HG03039 (cell line): ENCODE results near the gene PCDHB6.
"Not testable (repeated sequence)": the region's sequence is repeated elsewhere in the genome, so short reads cannot be mapped to it uniquely, and the experiment has no call there.

ENCODE experiments used
- ATAC-seq: cut with Tn5 transposase; IDR thresholded peaks from one replicate; pipeline ENCODE4 v1.9.1; 2021; ENCODE audit warnings: mild to moderate bottlenecking, moderate library complexity; ENCODE audit not compliant: unreplicated experiment

Gene PCDHB6

GRCh38 chr5:141149812-141150211, at the start of gene PCDHB6:
PCDHB6 (plus strand) TSS chr5:141150057; CDS start chr5:141150258, 201 bp downstream.
- ATAC-seq, result no peak

- ATAC-seq, result no peak
Measured at GRCh38 chr5:141100243-141100805, 49.5 kb upstream of the PCDHB6 start, which contains the start of gene PCDHB3. PCDHB3 (plus strand) TSS chr5:141100473; CDS start chr5:141100650, 177 bp downstream.

- no peak for ATAC-seq
Measured at GRCh38 chr5:141101059-141101458, 48.8 kb upstream of the PCDHB6 start.

- ATAC-seq, result not testable (repeated sequence)
Measured at GRCh38 chr5:141102070-141102469, 47.8 kb upstream of the PCDHB6 start.

GRCh38 chr5:141102471-141102870, 47.4 kb upstream of the PCDHB6 start:
- ATAC-seq, result not testable (repeated sequence)

GRCh38 chr5:141105350-141105749, 44.5 kb upstream of the PCDHB6 start:
- ATAC-seq, result no peak

GRCh38 chr5:141119250-141119649, 30.6 kb upstream of the PCDHB6 start:
- no peak for ATAC-seq

- ATAC-seq, result no peak
Measured at GRCh38 chr5:141121563-141121962, 28.3 kb upstream of the PCDHB6 start, which contains the start of gene PCDHB4. PCDHB4 (plus strand) TSS chr5:141121818; CDS start chr5:141121999, 181 bp downstream.

- ATAC-seq, result no peak
Measured at GRCh38 chr5:141121985-141122384, 27.9 kb upstream of the PCDHB6 start.

- not testable (repeated sequence) for ATAC-seq
Measured at GRCh38 chr5:141123396-141124135, 26.3 kb upstream of the PCDHB6 start.

GRCh38 chr5:141127305-141127704, 22.6 kb upstream of the PCDHB6 start:
- ATAC-seq, result no peak

GRCh38 chr5:141135030-141135717, 14.7 kb upstream of the PCDHB6 start, which contains the start of gene PCDHB5:
PCDHB5 (plus strand) TSS chr5:141135206; CDS start chr5:141135435, 229 bp downstream.
- no peak for ATAC-seq

- ATAC-seq, result no peak
Measured at GRCh38 chr5:141135718-141136266, 14.1 kb upstream of the PCDHB6 start.

- ATAC-seq, result not testable (repeated sequence)
Measured at GRCh38 chr5:141137346-141137745, 12.5 kb upstream of the PCDHB6 start.

GRCh38 chr5:141150224-141150992, 551 bp downstream of the PCDHB6 start:
- ATAC-seq, result no peak

- ATAC-seq, result no peak
Measured at GRCh38 chr5:141150993-141151325, 1.1 kb downstream of the PCDHB6 start.

GRCh38 chr5:141151632-141152031, 1.8 kb downstream of the PCDHB6 start:
- ATAC-seq, result not testable (repeated sequence)

- not testable (repeated sequence) for ATAC-seq
Measured at GRCh38 chr5:141152096-141152495, 2.2 kb downstream of the PCDHB6 start.

- ATAC-seq, result no peak
Measured at GRCh38 chr5:141155540-141156374, 5.9 kb downstream of the PCDHB6 start.

- ATAC-seq, result not testable (repeated sequence)
Measured at GRCh38 chr5:141157356-141157755, 7.5 kb downstream of the PCDHB6 start.
